Astrocyte (in vitro differentiated cells and primary cell): ENCODE measurements around the gene HRC. TPM values are rescaled to one million over a fixed set of nuclear protein-coding genes. Genes with fewer than 3 reads are reported as not detected.

ENCODE experiments used
- DNase-seq: peaks from one replicate; pipeline ENCODE4 v3.0.0-alpha.2; 2010; ENCODE audit warnings: low read depth
- FAIRE-seq: peaks from 2 replicates; lab custom pipeline; 2011; peaks lifted over from hg19 to GRCh38; lab: Jason Lieb, UNC
- H2AFZ ChIP-seq: 2 replicates; pipeline ENCODE4 v1.6.0; 2012; ENCODE audit warnings: low read depth, low read length, inconsistent platforms
- H3K27ac ChIP-seq: 2 replicates; pipeline ENCODE4 v1.5.1; 2011; ENCODE audit warnings: low read depth, low read length, inconsistent platforms
- H3K27me3 ChIP-seq: 2 replicates; pipeline ENCODE4 v1.6.0; 2011; ENCODE audit warnings: low read length, inconsistent platforms; ENCODE audit not compliant: insufficient read depth
- H3K36me3 ChIP-seq: 2 replicates; pipeline ENCODE4 v1.5.1; 2011; ENCODE audit warnings: low read length, inconsistent platforms; ENCODE audit not compliant: insufficient read depth
- H3K4me1 ChIP-seq: 2 replicates; pipeline ENCODE4 v1.5.1; 2011; ENCODE audit warnings: low read length, inconsistent platforms; ENCODE audit not compliant: insufficient read depth
- H3K4me2 ChIP-seq: 2 replicates; pipeline ENCODE4 v1.6.0; 2012; ENCODE audit warnings: low read length, inconsistent platforms
- H3K4me3 ChIP-seq: 2 replicates; pipeline ENCODE4 v1.5.1; 2011; ENCODE audit warnings: low read depth, mild to moderate bottlenecking, low read length, inconsistent platforms; ENCODE audit not compliant: insufficient read depth
- H3K79me2 ChIP-seq: 2 replicates; pipeline ENCODE4 v1.6.0; 2012; ENCODE audit warnings: mild to moderate bottlenecking, low read length, inconsistent platforms; ENCODE audit not compliant: insufficient read depth
- H3K9ac ChIP-seq: 2 replicates; pipeline ENCODE4 v1.6.0; 2012; ENCODE audit warnings: mild to moderate bottlenecking, low read length, inconsistent platforms
- H3K9me3 ChIP-seq: 2 replicates; pipeline ENCODE4 v1.5.1; 2012; ENCODE audit warnings: low read depth, mild to moderate bottlenecking, low read length, inconsistent platforms; ENCODE audit not compliant: insufficient read depth
- H4K20me1 ChIP-seq: 2 replicates; pipeline ENCODE4 v1.6.0; 2012; ENCODE audit warnings: low read length, inconsistent platforms; ENCODE audit not compliant: insufficient read depth
- H3K27ac Mint-ChIP-seq: one replicate; pipeline ENCODE4 v1.8.0; 2021; ENCODE audit warnings: mild to moderate bottlenecking, mixed read lengths; ENCODE audit not compliant: unreplicated experiment
- H3K27me3 Mint-ChIP-seq: one replicate; pipeline ENCODE4 v1.8.0; 2021; ENCODE audit warnings: low read depth, mixed read lengths; ENCODE audit not compliant: unreplicated experiment
- H3K36me3 Mint-ChIP-seq: one replicate; pipeline ENCODE4 v1.8.0; 2021; ENCODE audit warnings: low read depth, mixed read lengths; ENCODE audit not compliant: unreplicated experiment
- H3K4me1 Mint-ChIP-seq: one replicate; pipeline ENCODE4 v1.8.0; 2021; ENCODE audit warnings: low read depth, mixed read lengths; ENCODE audit not compliant: unreplicated experiment
- H3K4me3 Mint-ChIP-seq: one replicate; pipeline ENCODE4 v1.8.0; 2021; ENCODE audit warnings: mild to moderate bottlenecking, moderate library complexity, mixed read lengths; ENCODE audit not compliant: unreplicated experiment
- H3K9me3 Mint-ChIP-seq: one replicate; pipeline ENCODE4 v1.8.0; 2021; ENCODE audit warnings: mild to moderate bottlenecking, mixed read lengths; ENCODE audit not compliant: unreplicated experiment
- EZH2 ChIP-seq: IDR thresholded peaks from 2 replicates; pipeline ENCODE4 v1.6.1; 2012; ENCODE audit warnings: mild to moderate bottlenecking, low read length, inconsistent platforms; ENCODE audit not compliant: insufficient read depth
- total RNA-seq: library from RNA; stranded (reverse); gene quantifications from 2 replicates; pipeline ENCODE4 v1.2.1, GENCODE V29; 2021
- TF ChIP-seq, protein P1 (sequence below): IDR thresholded peaks from 2 replicates; pipeline ENCODE4 v1.5.1; 2011; ENCODE audit warnings: low read depth, mild to moderate bottlenecking, inconsistent platforms, low read length, moderate library complexity; ENCODE audit not compliant: insufficient read depth

HRC gene
- total RNA-seq, 1 donor from 2014 or later = not detected

DNA sequence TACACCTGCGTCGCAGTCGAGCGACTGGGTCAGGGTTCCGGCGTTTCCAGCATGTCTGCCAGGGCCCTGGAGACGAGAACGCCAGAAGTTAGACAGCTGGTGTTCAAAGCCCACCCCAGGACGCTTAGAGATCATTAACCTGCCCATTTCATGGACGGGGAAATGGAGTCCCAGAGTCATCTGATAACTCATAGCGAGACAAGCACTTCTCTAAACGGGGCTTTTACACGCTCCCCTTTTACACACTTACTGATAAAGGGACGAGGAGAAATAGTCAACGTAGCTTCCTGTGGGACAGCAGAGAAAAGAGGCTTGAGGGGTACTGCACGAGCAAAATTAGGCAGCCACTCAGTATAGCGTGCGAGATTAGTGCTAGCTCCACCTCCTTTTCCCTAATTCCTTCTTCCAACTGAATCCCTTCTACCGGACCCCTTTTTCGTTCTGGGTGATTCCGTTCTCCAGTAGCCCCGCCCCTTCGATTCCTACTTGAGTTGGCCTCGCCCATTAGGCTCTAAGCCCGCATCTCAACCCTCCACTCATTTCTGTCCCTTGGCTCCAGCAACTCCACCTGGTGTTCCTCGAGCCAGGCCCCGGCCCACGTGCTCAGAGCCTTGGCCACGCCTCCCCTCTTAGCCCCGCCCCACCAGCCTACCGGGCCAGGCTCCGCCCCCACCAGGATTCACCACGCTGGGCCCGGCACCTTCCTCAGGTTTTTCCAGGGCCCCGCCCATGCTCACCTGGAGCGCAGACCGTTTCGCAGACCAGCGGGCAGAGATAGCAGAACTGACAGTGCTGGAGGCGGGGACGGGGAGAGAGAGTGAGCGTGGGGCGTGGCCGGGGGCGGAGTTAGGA is 3.7 kb downstream of the HRC start:
- H3K4me3 ChIP-seq = peak overlapping the region; percentile 83
- H2AFZ ChIP-seq = no peak overlapping the region
- FAIRE-seq (no peak), DNase-seq (no peak)
- no peak overlapping the region for H3K27ac ChIP-seq
- H3K79me2 ChIP-seq = no peaks in the 10 kb centered on the region
- H3K27me3 ChIP-seq = peaks cover 2% of the 10 kb centered on the region
- peaks cover 8% of the 10 kb centered on the region for H3K4me1 ChIP-seq
- H3K36me3 ChIP-seq = no peaks in the 10 kb centered on the region
- H3K9ac ChIP-seq = no peak overlapping the region
- Mint-ChIP-seq H3K36me3 (peaks cover 9% of the 10 kb centered on the region), H3K9me3 (peaks cover 19% of the 10 kb centered on the region), H3K27ac (peak overlapping the region; percentile 69), H3K27me3 (peaks cover 38% of the 10 kb centered on the region), H3K4me1 (no peaks in the 10 kb centered on the region), H3K4me3 (peak overlapping the region; percentile 80)
- H3K4me2 ChIP-seq = peak overlapping the region; percentile 97
- H3K9me3 ChIP-seq = no peaks in the 10 kb centered on the region
- TF ChIP-seq, protein P1, sequence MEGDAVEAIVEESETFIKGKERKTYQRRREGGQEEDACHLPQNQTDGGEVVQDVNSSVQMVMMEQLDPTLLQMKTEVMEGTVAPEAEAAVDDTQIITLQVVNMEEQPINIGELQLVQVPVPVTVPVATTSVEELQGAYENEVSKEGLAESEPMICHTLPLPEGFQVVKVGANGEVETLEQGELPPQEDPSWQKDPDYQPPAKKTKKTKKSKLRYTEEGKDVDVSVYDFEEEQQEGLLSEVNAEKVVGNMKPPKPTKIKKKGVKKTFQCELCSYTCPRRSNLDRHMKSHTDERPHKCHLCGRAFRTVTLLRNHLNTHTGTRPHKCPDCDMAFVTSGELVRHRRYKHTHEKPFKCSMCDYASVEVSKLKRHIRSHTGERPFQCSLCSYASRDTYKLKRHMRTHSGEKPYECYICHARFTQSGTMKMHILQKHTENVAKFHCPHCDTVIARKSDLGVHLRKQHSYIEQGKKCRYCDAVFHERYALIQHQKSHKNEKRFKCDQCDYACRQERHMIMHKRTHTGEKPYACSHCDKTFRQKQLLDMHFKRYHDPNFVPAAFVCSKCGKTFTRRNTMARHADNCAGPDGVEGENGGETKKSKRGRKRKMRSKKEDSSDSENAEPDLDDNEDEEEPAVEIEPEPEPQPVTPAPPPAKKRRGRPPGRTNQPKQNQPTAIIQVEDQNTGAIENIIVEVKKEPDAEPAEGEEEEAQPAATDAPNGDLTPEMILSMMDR = no peak
- TF ChIP-seq EZH2 = no peak
- no peaks in the 10 kb centered on the region for H4K20me1 ChIP-seq

DNA sequence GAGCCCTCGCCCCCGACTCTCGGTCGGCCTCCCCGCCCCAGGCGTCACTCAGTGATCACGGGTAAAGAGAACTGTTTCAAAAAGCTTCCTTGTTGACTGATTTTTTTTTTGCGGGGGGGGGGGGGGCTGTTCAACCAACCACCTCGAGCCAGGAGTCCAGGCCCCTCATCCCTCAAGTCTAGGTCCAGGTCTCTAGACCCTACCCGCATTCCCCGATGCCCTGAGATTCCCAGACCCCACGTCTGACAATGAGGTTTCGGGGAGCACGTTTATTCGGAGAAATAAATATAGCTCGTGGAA is 4.3 kb downstream of the HRC start:
- Histone ChIP-seq H3K27ac (no peak overlapping the region), H3K4me3 (peak overlapping the region; percentile 83), H3K9ac (peak overlapping the region; percentile 84), H3K27me3 (peaks cover 2% of the 10 kb centered on the region), H3K4me1 (peaks cover 8% of the 10 kb centered on the region), H3K9me3 (no peaks in the 10 kb centered on the region), H3K36me3 (no peaks in the 10 kb centered on the region), H3K4me2 (peak overlapping the region; percentile 97), H2AFZ (peak overlapping the region; percentile 87), H4K20me1 (no peaks in the 10 kb centered on the region), H3K79me2 (no peaks in the 10 kb centered on the region)
- peaks cover 19% of the 10 kb centered on the region for H3K9me3 Mint-ChIP-seq
- H3K4me3 Mint-ChIP-seq = peak overlapping the region; percentile 80
- no peak for TF ChIP-seq EZH2
- TF ChIP-seq, protein P1 = no peak
- H3K27ac Mint-ChIP-seq = peak overlapping the region; percentile 18
- peaks cover 34% of the 10 kb centered on the region for H3K27me3 Mint-ChIP-seq
- H3K36me3 Mint-ChIP-seq = peaks cover 9% of the 10 kb centered on the region
- no peaks in the 10 kb centered on the region for H3K4me1 Mint-ChIP-seq
- no peak for FAIRE-seq
- no peak for DNase-seq
